ENCODE measurements around the gene ULK4. TPM values are rescaled to one million over a fixed set of nuclear protein-coding genes. Genes with fewer than 3 reads are reported as not detected.

ULK4 gene
- total RNA-seq, 1 experiment from 2014 or later: 8.7 TPM

GRCh38 chr3:41629986-41630385 lies 331.9 kb downstream of the ULK4 start:
- H3K79me2 ChIP-seq (ENCODE audit: low read depth): no peaks in the 10 kb centered on the region
- H3K4me1 ChIP-seq (replicated peaks; ENCODE audit: insufficient read depth): no peaks in the 10 kb centered on the region
- BruUV-seq (replicated peaks): no TSS peak
- no peak for TF ChIP-seq CTCF (conservative IDR thresholded peaks at IDR 0.05)
- TF ChIP-seq EZH2 (IDR thresholded peaks at IDR 0.05; ENCODE audit: low read depth): no peak
- H3K4me2 ChIP-seq: no peak overlapping the region
- no peaks in the 10 kb centered on the region for H3F3A ChIP-seq (ENCODE audit: insufficient read depth, low read depth)
- no peaks in the 10 kb centered on the region for H3K36me3 ChIP-seq (ENCODE audit: low read depth)
- no peaks in the 10 kb centered on the region for H3K27me3 ChIP-seq (ENCODE audit: insufficient read depth, low read depth)
- no peaks in the 10 kb centered on the region for H3K9me2 ChIP-seq (ENCODE audit: insufficient read depth)
- no peak overlapping the region for H3K27ac ChIP-seq
- no peak overlapping the region for H3K4me3 ChIP-seq
- CTCF ChIA-PET: no interaction called here
- DNase-seq: no peak
- POLR2A ChIA-PET (ENCODE audit: unreplicated experiment): no interaction called here
- intact Hi-C loops (cut with micrococcal nuclease; ENCODE audit: unreplicated experiment): no loop called here
- H2AFZ ChIP-seq: no peak overlapping the region
- no peaks in the 10 kb centered on the region for H3K9me3 ChIP-seq (ENCODE audit: insufficient read depth, low read depth)
- no peaks in the 10 kb centered on the region for H4K20me1 ChIP-seq (ENCODE audit: insufficient read depth)

GRCh38 chr3:41629072-41629471 lies 332.8 kb downstream of the ULK4 start:
- Histone ChIP-seq H3K79me2 (ENCODE audit: low read depth) (no peaks in the 10 kb centered on the region), H3K4me2 (no peak overlapping the region), H3K27me3 (ENCODE audit: insufficient read depth, low read depth) (no peaks in the 10 kb centered on the region), H2AFZ (no peak overlapping the region), H3K9me3 (ENCODE audit: insufficient read depth, low read depth) (no peaks in the 10 kb centered on the region), H3K4me3 (no peak overlapping the region), H4K20me1 (ENCODE audit: insufficient read depth) (no peaks in the 10 kb centered on the region), H3K9me2 (ENCODE audit: insufficient read depth) (no peaks in the 10 kb centered on the region), H3K36me3 (ENCODE audit: low read depth) (no peaks in the 10 kb centered on the region), H3F3A (ENCODE audit: insufficient read depth, low read depth) (no peaks in the 10 kb centered on the region), H3K27ac (no peak overlapping the region), H3K4me1 (replicated peaks; ENCODE audit: insufficient read depth) (no peaks in the 10 kb centered on the region)
- no peak for DNase-seq
- TF ChIP-seq EZH2 (IDR thresholded peaks at IDR 0.05; ENCODE audit: low read depth): no peak
- POLR2A ChIA-PET (ENCODE audit: unreplicated experiment): no interaction called here
- intact Hi-C loops (cut with micrococcal nuclease; ENCODE audit: unreplicated experiment): no loop called here
- no TSS peak for BruUV-seq (replicated peaks)
- CTCF ChIA-PET: no interaction called here

- no peak for DNase-seq
- no peak overlapping the region for H3K4me2 ChIP-seq
- no peaks in the 10 kb centered on the region for H3K4me1 ChIP-seq (replicated peaks; ENCODE audit: insufficient read depth)
- H3K27ac ChIP-seq: no peak overlapping the region
- H3K36me3 ChIP-seq (ENCODE audit: low read depth): no peaks in the 10 kb centered on the region
- no peaks in the 10 kb centered on the region for H3K27me3 ChIP-seq (ENCODE audit: insufficient read depth, low read depth)
- BruUV-seq (replicated peaks): no TSS peak
- no peak overlapping the region for H2AFZ ChIP-seq
- no peaks in the 10 kb centered on the region for H3F3A ChIP-seq (ENCODE audit: insufficient read depth, low read depth)
- H4K20me1 ChIP-seq (ENCODE audit: insufficient read depth): no peaks in the 10 kb centered on the region
- POLR2A ChIA-PET (ENCODE audit: unreplicated experiment): no interaction called here
- H3K9me2 ChIP-seq (ENCODE audit: insufficient read depth): no peaks in the 10 kb centered on the region
- H3K4me3 ChIP-seq: no peak overlapping the region
- CTCF ChIA-PET: no interaction called here
- intact Hi-C loops (cut with micrococcal nuclease; ENCODE audit: unreplicated experiment): no loop called here
- no peak for TF ChIP-seq EZH2 (IDR thresholded peaks at IDR 0.05; ENCODE audit: low read depth)
- TF ChIP-seq CTCF (conservative IDR thresholded peaks at IDR 0.05): no peak
- no peaks in the 10 kb centered on the region for H3K79me2 ChIP-seq (ENCODE audit: low read depth)
- H3K9me3 ChIP-seq (ENCODE audit: insufficient read depth, low read depth): no peaks in the 10 kb centered on the region
Measured at GRCh38 chr3:41627477-41628087, 334.3 kb downstream of the ULK4 start.

- H3K27ac ChIP-seq: no peak overlapping the region
- no peaks in the 10 kb centered on the region for H3K9me3 ChIP-seq (ENCODE audit: insufficient read depth, low read depth)
- H3K79me2 ChIP-seq (ENCODE audit: low read depth): no peaks in the 10 kb centered on the region
- no peak for DNase-seq
- no peaks in the 10 kb centered on the region for H4K20me1 ChIP-seq (ENCODE audit: insufficient read depth)
- BruUV-seq (replicated peaks): no TSS peak
- H3K4me1 ChIP-seq (replicated peaks; ENCODE audit: insufficient read depth): no peaks in the 10 kb centered on the region
- H2AFZ ChIP-seq: no peak overlapping the region
- no peak overlapping the region for H3K4me3 ChIP-seq
- POLR2A ChIA-PET (ENCODE audit: unreplicated experiment): interaction anchor here (0.6 kb wide), 1 partner anchor 105 kb away, joined by 3 read pairs; no protein-coding TSS in a partner anchor
- intact Hi-C loops (cut with micrococcal nuclease; ENCODE audit: unreplicated experiment): no loop called here
- H3K27me3 ChIP-seq (ENCODE audit: insufficient read depth, low read depth): no peaks in the 10 kb centered on the region
- H3K4me2 ChIP-seq: no peak overlapping the region
- CTCF ChIA-PET: no interaction called here
- H3K36me3 ChIP-seq (ENCODE audit: low read depth): no peaks in the 10 kb centered on the region
- H3F3A ChIP-seq (ENCODE audit: insufficient read depth, low read depth): no peaks in the 10 kb centered on the region
- TF ChIP-seq EZH2 (IDR thresholded peaks at IDR 0.05; ENCODE audit: low read depth) (no peak), CTCF (conservative IDR thresholded peaks at IDR 0.05) (no peak)
- no peaks in the 10 kb centered on the region for H3K9me2 ChIP-seq (ENCODE audit: insufficient read depth)
Measured at GRCh38 chr3:41612853-41613252, 349.1 kb downstream of the ULK4 start.
